HG03565 (cell line): Measurements from ENCODE around the gene HDAC4.

Source experiments
- ATAC-seq: cut with Tn5 transposase; IDR thresholded peaks from one replicate; pipeline ENCODE4 v1.9.1; 2021; ENCODE audit warnings: mild to moderate bottlenecking, moderate library complexity; ENCODE audit not compliant: unreplicated experiment

Gene HDAC4

DNA sequence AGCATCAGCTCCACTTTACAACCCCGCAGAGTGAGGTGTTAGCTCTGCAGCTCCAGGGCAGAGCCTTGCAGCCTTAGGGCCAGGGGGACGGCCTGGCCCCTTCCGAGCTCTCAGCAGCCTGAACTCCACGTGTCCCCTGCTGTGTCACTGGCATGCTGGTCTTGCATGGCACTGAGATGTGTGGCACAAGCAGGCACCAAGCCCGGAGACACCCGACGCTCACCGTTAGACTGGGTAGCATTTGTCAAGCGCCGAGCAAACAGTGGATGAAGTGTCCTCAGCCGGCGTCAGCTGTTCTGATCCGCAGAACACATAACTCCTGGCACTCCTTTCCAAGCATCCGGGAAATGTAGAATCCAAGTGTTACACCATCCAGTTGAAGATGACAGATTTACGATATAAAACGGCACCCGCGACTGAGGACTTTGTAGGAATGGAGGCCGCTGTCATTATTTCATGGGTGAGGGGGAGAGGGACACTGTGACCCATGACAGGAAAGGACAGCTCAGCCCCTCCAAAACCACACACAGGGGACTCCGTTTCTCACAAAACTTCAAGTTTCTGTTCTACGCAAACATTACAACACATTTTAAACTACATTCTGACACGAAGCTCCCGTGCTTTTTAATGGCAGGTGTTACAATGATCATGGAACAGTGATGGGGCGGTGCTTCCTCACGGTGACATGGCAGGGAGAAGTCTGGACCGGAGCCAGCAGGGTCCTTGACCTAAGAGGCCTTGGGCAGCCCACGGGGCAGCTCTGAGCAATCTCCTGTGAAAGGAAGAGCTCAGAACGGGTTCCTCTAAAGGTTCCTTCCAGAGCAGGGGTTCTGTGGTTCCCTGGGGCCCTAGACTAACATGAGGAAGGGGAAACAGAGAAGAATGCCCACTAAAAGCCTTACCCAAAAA, 89.4 kb downstream of the HDAC4 start:
- no peak for ATAC-seq

- no peak for ATAC-seq
These were observed 90.3 kb downstream of the HDAC4 start for GRCh38 chr2:239310401-239311061.

- no peak for ATAC-seq
These were observed 91.2 kb downstream of the HDAC4 start for GRCh38 chr2:239309398-239310245.

- ATAC-seq, result no peak
These were observed 92.0 kb downstream of the HDAC4 start for GRCh38 chr2:239308661-239309397.

GRCh38 chr2:239307921-239308613, 92.8 kb downstream of the HDAC4 start:
- ATAC-seq, result no peak

DNA sequence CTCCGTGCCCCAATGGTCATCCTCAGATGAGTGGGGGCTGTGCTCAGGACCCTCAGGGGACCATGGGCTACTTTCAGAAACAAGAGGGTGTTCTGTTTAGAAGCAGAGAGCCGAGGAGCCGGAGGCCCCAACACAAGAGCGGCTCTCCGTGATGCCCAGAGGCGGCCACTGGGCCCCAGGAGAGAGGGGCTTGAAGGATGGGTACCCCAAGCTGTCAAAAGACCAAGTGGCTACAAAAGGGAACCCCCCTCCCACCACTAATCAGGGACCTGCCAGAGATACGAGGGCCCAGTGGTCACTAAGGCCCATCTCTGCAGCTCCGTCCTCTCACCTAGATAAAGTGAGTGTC, 93.6 kb downstream of the HDAC4 start:
- ATAC-seq, result no peak

DNA sequence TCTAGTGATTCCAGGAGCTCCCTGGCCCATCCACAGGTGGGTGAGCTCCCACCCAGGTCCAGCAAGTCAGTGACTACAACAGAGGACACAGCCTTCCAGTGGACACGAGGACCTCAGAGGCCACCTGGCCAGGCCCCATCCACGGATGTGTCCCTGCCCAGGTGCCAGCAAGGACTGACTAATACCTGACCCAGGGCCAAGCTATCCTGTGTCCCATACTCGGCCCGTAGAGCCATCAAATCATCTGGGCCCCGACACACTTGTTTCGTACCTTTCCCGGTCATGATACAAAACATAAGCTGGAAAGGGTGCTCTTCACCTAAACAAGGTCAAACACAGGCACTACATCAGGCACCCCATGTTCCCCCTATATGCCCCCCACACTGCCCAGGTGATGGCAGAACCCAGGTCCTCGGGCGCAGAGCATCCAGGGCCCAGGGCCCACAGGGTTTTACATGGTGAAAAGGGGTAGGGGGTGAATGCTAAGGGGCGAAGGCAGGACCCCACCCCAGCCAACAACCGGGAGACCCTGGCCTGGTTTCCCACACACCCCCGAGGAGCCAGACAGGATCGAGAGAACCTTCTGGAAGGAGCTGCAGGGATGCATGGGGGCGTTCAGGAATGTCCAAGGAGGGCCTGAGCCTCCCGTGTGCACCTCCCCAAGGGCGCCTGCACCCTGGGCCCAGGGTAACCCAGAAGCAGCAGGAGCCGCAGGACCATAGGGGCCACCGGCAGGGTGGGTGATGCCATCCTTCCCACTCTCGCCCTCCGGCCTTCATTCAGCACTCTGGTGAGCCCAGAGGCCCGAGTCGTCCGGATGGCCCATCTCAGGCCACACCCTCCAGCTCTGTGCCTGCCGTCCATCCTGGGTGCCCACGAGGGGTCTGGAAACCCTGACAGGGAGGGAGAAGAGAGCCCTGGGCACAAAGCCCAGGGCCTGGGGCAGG, 94.3 kb downstream of the HDAC4 start:
- no peak for ATAC-seq

DNA sequence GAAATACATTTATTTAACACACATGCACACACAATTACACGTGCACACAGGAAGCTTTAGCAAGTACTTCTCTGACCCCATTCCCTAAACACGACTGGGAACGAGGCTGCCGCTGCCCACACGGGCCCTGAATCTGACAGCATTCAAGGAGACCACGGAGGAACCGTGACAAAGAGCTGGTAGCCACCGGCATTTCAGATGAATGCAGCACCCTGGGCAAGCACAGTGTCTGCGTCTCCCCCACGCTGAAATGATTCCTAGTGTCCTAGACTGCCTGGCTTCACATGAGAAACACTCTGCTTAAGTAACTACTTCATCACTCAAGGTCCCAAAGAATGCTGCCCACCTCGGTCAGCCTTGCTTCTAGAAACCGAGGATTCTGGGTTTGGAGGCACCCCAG, 95.0 kb downstream of the HDAC4 start:
- no peak for ATAC-seq

- no peak for ATAC-seq
These were observed 95.6 kb downstream of the HDAC4 start for GRCh38 chr2:239305222-239305575.

DNA sequence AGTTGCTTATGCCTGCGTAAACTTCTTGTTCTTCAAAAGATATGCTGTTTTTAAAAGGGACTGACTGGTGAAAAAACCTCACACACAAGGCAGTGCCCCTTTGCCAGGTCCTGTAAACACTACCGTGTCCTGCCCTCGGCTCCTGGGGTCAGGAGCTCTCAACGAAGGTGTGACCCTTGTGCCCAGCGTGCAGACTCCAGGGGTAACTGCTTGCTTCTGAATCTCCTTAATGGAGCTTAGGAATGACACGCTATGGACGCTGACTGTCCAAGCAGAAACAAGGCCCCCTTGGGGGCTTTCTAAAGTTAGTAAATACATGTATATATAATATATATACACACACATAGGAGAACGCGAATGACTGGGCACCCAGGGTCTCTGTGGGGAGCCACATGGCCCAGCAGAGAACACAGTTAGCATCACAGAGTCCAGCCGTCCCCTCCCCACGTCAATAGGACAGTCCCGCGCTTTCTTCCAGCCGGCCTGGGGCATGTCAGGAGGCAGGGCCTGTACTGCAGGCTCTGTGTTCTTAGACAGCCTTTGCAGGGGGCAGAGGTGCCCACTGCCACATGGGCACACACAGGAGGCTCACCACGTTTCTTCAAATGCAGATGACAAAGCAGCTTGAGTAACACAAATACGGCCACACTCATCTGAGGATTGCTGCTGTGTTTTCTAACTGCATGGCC, 96.1 kb downstream of the HDAC4 start:
- no peak for ATAC-seq

GRCh38 chr2:239303711-239304532, 96.9 kb downstream of the HDAC4 start:
- peak; percentile 55 for ATAC-seq

DNA sequence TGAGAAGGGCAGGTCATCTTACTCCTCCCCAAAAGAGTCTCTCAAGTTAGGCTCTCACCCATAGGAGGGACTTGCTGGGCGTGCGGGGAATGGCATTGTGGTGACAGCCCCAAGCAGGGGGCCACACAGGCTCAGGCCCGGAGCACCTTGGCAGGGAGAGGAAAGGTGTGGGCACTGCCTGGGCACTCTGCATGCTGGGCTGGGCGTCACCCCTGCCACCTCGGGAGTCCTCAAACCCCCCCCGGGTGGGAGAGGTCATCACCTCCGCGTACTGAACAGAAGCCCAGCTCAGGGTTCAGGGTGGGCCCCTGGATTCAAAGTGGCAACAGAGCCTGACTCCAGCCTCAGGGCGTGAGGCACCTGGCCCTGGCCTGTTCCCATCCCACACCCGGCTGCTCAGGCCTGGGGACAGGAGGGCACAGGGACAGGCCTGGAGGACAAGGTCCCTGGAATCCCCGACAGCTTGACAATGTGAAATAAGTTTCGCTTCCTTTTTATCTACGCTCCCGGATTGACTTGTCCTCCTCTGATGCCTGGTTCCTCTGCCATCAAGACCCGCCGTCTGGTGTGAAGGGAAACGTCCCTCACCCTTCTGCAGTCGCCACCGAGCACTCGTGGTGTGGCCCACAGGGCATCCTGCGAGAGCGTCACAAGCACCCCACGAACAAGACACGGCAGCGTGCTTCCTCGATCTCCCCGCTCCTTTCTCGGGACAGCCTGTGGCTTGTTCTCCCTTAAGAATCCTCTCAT, 97.8 kb downstream of the HDAC4 start:
- ATAC-seq, result peak; percentile 48

DNA sequence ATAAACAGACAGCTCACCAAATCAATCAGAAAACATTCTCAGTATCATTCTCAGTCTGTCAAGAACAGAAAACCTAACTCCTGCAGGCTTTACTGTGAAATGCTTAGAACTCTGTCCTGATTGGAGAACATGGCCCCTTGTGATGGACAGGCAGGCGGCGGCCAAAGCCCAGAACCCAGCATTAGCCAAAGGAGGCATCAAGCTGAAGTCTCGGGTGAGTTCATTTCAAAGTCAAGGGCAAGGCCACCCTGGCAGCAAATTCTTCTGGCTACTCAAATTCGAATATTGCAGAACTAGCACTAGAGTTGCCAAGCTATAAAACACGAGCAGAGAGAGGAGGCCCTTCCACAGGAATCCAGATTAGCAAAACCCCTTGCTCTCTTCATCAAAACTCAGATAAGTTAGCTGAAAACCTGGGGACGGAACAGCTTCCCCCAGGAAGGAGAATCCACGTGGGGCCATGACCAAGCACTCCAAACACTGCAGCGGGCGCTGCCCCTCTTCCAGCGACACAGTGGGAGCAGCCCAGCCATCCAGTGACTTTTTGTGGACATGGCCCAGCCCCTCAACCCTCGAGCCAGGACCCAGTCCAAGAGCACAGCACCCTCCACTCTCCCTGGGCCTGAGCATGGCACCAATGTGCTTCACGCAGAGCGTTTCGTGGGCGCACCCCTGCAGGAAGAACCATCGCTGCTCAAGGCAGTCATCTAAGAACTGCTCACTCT, 98.6 kb downstream of the HDAC4 start:
- no peak for ATAC-seq

- no peak for ATAC-seq
These were observed 99.7 kb downstream of the HDAC4 start for GRCh38 chr2:239300871-239301735.

GRCh38 chr2:239300242-239300641, 100.6 kb downstream of the HDAC4 start:
- no peak for ATAC-seq
